ENCODE measurements around the gene SPATS2L.

SPATS2L gene

DNA sequence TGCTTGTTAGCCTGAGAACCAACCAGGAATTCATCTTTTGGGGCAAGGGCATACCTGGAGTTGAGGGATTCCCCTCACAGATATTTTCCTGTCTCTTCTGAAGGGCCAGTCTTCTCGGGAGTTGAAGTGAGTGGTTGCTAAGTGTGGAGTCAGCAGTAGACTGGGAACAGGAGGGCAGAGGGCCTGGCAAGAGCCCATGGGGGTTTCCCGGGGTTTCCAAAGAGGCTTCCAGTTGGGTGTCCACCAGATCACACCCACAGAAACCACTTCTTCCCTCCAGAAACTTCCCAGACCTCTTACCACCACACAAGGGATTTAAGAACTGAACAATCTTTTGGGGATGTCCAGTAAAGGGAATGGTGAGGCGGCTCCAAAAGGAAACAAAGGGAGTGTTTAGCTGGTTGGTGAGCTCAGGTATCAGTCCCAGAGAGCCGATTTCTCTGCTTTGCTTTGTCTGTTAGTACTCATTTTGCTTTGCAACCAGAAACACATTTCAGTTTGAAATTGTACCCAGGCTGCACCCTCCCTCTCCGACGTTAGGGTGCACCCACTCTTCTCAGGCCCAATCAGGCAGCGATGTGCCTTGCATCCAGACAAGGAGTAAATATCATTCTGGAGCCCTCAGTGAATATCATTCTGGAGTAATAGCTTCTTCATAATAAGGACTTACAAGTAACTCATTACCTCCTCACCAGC is 47.5 kb upstream of the SPATS2L start:
- TF ChIP-seq ZNF302 (tag by site-specific recombination; IDR thresholded peaks at IDR 0.05; ENCODE audit: low read depth) (no peak), ZNF585B (tag by site-specific recombination; IDR thresholded peaks at IDR 0.05) (no peak), BCL11B (tag by site-specific recombination; IDR thresholded peaks at IDR 0.05; ENCODE audit: low read depth) (no peak), SALL2 (tag by site-specific recombination; IDR thresholded peaks at IDR 0.05; ENCODE audit: borderline replicate concordance) (no peak), ZNF660 (tag by site-specific recombination; IDR thresholded peaks at IDR 0.05) (no peak), ZNF830 (tag by site-specific recombination; IDR thresholded peaks at IDR 0.05; ENCODE audit: low read depth) (no peak), ZNF292 (tag by site-specific recombination; IDR thresholded peaks at IDR 0.05; ENCODE audit: borderline replicate concordance, low read depth) (no peak), SCRT2 (tag by site-specific recombination; IDR thresholded peaks at IDR 0.05) (no peak), ZNF174 (tag by site-specific recombination; IDR thresholded peaks at IDR 0.05) (no peak), HOXA7 (CRISPR knock-in tag; IDR thresholded peaks at IDR 0.05; ENCODE audit: borderline replicate concordance) (no peak), ZNF214 (tag by site-specific recombination; IDR thresholded peaks at IDR 0.05; ENCODE audit: borderline replicate concordance) (no peak), BCL11A (tag by site-specific recombination; IDR thresholded peaks at IDR 0.05; ENCODE audit: low read depth) (no peak)
- TF ChIP-seq, protein P1, sequence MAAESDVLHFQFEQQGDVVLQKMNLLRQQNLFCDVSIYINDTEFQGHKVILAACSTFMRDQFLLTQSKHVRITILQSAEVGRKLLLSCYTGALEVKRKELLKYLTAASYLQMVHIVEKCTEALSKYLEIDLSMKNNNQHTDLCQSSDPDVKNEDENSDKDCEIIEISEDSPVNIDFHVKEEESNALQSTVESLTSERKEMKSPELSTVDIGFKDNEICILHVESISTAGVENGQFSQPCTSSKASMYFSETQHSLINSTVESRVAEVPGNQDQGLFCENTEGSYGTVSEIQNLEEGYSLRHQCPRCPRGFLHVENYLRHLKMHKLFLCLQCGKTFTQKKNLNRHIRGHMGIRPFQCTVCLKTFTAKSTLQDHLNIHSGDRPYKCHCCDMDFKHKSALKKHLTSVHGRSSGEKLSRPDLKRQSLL (tag by site-specific recombination; IDR thresholded peaks at IDR 0.05): no peak
- H3K4me3 ChIP-seq (ENCODE audit: low read depth, low read length): no peak overlapping the region
- POLR2A ChIA-PET: interaction anchor here (1.1 kb wide), 1 partner anchor 47 kb away, joined by 3 read pairs; the partner anchor contains the start of gene SPATS2L
- H3K36me3 ChIP-seq (ENCODE audit: control insufficient read depth in 2 of 2, insufficient read depth in 1 of 2, low read length in 2 of 2): no peaks in the 10 kb centered on the region
- no peaks in the 10 kb centered on the region for H3K4me1 ChIP-seq (ENCODE audit: control insufficient read depth, insufficient read depth, low read length)
- CTCF ChIA-PET: interaction anchor here (0.6 kb wide), 1 partner anchor 32 kb away, joined by 3 read pairs; no protein-coding TSS in a partner anchor
- H3K9me3 ChIP-seq (ENCODE audit: control insufficient read depth, insufficient read depth, low read depth, low read length): no peaks in the 10 kb centered on the region
- H3K27ac ChIP-seq (ENCODE audit: extremely low read depth, low read depth, low read length): no peak overlapping the region

DNA sequence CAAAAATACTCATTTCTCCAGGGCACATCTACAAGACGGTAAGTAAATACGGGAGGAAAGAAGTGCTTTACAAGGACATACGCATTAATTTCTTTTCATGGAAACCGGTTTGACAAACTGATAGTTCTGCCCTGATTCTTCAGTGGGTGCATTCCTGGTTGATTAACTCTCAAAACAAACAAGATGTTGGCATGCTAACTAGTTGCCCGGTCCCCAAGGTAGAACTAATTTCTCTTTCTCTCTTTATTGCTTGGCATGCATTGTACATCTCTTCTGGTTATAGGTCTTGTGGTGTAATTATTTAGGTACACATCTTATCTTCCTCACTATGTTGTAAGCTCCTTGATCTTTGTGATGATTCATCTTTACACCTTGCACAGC is 46.9 kb upstream of the SPATS2L start:
- ChIA-PET CTCF (interaction anchor here (0.6 kb wide), 1 partner anchor 33 kb away, joined by 3 read pairs; no protein-coding TSS in a partner anchor), POLR2A (interaction anchor here (1.1 kb wide), 1 partner anchor 47 kb away, joined by 3 read pairs; the partner anchor contains the start of gene SPATS2L)
- Histone ChIP-seq H3K36me3 (ENCODE audit: control insufficient read depth in 2 of 2, insufficient read depth in 1 of 2, low read length in 2 of 2) (no peaks in the 10 kb centered on the region), H3K4me1 (ENCODE audit: control insufficient read depth, insufficient read depth, low read length) (no peaks in the 10 kb centered on the region), H3K27ac (ENCODE audit: extremely low read depth, low read depth, low read length) (no peak overlapping the region), H3K4me3 (ENCODE audit: low read depth, low read length) (no peak overlapping the region), H3K9me3 (ENCODE audit: control insufficient read depth, insufficient read depth, low read depth, low read length) (no peaks in the 10 kb centered on the region)
- TF ChIP-seq ZNF621 (tag by site-specific recombination; IDR thresholded peaks at IDR 0.05) (no peak), ZNF670 (tag by site-specific recombination; IDR thresholded peaks at IDR 0.05; ENCODE audit: low read depth) (no peak), ZNF768 (tag by site-specific recombination; IDR thresholded peaks at IDR 0.05) (no peak), ZNF544 (tag by site-specific recombination; IDR thresholded peaks at IDR 0.05) (no peak), ZBTB20 (tag by site-specific recombination; IDR thresholded peaks at IDR 0.05) (no peak), ZNF837 (tag by site-specific recombination; IDR thresholded peaks at IDR 0.05) (no peak)
- TF ChIP-seq, protein P2, sequence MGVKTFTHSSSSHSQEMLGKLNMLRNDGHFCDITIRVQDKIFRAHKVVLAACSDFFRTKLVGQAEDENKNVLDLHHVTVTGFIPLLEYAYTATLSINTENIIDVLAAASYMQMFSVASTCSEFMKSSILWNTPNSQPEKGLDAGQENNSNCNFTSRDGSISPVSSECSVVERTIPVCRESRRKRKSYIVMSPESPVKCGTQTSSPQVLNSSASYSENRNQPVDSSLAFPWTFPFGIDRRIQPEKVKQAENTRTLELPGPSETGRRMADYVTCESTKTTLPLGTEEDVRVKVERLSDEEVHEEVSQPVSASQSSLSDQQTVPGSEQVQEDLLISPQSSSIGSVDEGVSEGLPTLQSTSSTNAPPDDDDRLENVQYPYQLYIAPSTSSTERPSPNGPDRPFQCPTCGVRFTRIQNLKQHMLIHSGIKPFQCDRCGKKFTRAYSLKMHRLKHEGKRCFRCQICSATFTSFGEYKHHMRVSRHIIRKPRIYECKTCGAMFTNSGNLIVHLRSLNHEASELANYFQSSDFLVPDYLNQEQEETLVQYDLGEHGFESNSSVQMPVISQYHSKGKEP (tag by site-specific recombination; IDR thresholded peaks at IDR 0.05): no peak
- TF ChIP-seq, protein P3, sequence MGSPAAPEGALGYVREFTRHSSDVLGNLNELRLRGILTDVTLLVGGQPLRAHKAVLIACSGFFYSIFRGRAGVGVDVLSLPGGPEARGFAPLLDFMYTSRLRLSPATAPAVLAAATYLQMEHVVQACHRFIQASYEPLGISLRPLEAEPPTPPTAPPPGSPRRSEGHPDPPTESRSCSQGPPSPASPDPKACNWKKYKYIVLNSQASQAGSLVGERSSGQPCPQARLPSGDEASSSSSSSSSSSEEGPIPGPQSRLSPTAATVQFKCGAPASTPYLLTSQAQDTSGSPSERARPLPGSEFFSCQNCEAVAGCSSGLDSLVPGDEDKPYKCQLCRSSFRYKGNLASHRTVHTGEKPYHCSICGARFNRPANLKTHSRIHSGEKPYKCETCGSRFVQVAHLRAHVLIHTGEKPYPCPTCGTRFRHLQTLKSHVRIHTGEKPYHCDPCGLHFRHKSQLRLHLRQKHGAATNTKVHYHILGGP (tag by site-specific recombination; IDR thresholded peaks at IDR 0.05): no peak

All from HEK293 (cell line).